GM18951 (cell line): ENCODE results near the gene ERVH48-1.
"Not testable (repeated sequence)": the region's sequence is repeated elsewhere in the genome, so short reads cannot be mapped to it uniquely, and the experiment has no call there.

Source experiments
- POLR2A ChIP-seq: IDR thresholded peaks from 4 replicates; pipeline ENCODE4 v1.6.1; 2011; ENCODE audit warnings: mild to moderate bottlenecking; ENCODE audit not compliant: insufficient read length, insufficient read depth; ENCODE audit errors: extremely low read depth
- in situ Hi-C: fragments of 300-500 bp; cut with MboI; formaldehyde crosslinking; loops from one replicate; pipeline ENCODE4 v1.12.0; 2022; ENCODE audit warnings: low sequenced_read_pairs, mixed read lengths, inconsistent platforms; ENCODE audit not compliant: unreplicated experiment

ERVH48-1 gene

DNA sequence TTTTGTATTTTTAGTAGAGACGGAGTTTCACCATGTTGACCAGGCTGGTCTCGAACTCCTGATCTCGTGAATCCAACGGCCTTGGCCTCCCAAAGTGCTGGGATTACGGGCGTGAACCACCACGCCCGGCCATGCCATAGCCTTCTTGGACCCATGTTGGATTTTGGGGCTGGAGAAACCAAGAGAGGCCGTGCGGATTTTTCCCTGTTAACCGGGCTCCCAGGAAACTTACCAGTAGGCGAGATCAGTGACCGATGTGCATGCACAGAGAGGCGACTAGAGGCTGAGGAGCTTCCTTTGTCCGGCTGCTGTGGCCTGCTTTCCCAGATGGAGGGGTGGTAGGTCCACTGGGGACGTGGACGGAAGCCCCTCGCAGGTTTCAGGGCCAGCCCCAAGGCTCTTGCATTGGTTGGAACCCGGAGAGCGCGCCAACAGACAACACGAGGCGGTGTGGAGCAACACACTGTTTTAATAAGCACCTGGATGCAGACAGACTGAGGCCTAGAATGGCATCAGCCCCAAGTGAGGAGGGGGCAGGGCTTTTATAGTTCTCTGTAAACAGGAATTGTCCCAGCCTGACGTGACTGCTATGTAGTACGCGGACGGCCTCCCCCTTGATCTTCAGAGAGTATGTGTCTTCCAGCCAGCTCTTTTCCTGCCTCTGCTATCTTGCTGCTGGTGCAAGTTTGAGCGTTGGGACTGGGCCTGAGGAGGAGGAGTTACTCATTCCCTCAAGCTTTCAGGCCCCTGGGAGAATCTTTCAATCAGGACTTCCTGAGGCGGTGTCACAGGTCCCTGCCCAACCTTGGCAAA, at the start of gene ERVH48-1:
Gene ERVH48-1 (minus strand): TSS at position 517 of the 813 bp plus-strand sequence. CDS start 6,624 bp downstream, outside the sequence.
- in situ Hi-C loops, result no loop called here
- no peak for TF ChIP-seq POLR2A

DNA sequence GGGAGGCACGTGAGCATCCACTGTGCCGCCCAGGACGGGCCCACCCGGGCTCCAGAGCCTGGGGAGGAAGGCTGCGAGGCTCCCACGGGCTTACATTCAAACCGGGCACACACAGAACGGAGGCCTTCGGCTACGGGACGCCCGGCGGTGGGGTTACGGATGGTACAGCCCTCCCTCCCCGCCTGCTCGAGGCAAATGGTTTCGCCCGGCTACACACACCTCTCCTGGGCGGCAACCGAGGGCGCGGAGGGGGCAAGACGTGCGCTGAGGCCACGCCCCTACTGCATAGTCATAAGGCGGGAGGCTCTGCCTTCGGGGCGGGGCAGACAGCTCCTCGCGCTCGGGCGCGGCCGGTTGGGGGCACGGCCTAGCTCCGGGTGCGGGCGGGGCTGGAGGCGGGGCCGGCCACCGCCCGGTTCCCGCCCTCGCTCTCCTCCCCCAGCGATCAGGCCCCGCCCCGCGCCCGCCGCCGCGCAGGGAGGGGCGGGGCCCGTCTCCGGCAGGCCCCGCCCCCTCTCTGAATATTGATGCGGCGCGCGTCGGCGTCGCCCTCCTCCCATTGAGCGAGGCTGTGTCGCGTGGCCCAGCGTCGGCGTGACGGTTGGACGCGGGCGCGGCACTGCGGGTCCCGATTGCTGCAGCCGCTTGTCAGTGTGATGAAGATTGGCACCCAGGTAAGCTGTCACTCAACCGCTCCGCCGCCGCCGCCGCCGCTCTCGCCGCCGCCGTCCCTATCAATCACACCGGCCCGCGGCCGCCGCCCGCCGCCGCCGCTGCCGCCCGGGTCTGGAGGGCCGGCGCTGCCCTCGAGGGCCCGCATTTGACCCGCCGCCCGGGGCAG, 48.8 kb upstream of the ERVH48-1 start, which contains the start of gene PKNOX1:
Gene PKNOX1 (plus strand): TSS at position 572 of the 841 bp plus-strand sequence. CDS start 29,820 bp downstream, outside the sequence.
- in situ Hi-C loops, result no loop called here
- TF ChIP-seq POLR2A, result peak; percentile 37

GRCh38 chr21:42973309-42973990, 48.0 kb upstream of the ERVH48-1 start:
- TF ChIP-seq POLR2A, result no peak
- in situ Hi-C loops, result no loop called here

DNA sequence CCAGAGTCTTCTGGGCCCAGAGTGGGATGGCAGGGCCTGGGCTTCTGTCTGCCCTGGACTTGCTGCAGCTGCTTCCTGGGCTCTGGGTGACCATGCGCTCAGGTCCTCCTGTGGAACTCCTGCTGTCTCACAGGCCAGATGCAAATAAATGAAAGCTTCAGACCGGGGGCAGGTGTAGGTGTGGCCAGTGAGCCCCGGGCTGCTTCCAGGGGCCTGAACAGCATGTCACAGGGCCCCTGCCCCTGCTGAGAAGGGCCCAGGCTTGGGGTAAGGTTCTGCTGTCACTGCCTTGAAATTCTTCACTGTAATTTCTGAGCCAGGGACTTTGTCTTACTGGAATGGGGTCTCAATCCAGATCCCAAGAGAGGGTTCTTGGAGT, 46.5 kb upstream of the ERVH48-1 start:
- no peak for TF ChIP-seq POLR2A
- in situ Hi-C loops, result no loop called here

GRCh38 chr21:42970946-42971653, 45.7 kb upstream of the ERVH48-1 start:
- TF ChIP-seq POLR2A, result no peak
- in situ Hi-C loops, result no loop called here

DNA sequence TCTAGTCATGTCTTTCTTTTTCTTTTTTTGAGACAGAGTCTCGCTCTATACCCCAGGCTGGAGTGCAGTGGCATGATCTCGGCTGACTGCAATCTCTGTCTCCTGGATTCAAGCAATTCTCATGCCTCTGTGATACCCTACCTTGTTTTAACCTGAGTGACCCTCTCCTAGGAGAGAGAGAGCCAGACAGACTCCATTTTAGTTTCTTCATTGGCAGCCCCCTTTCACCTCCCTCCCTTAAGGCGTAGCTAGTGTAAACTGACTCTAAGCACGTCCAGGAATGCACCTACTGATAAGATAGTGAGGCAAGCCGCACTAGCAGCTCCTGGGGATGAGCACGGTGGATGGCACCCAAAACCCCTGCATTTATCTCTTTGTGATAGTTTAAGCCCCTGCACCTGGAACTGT, 43.8 kb upstream of the ERVH48-1 start:
- in situ Hi-C loops, result no loop called here
- TF ChIP-seq POLR2A, result no peak

DNA sequence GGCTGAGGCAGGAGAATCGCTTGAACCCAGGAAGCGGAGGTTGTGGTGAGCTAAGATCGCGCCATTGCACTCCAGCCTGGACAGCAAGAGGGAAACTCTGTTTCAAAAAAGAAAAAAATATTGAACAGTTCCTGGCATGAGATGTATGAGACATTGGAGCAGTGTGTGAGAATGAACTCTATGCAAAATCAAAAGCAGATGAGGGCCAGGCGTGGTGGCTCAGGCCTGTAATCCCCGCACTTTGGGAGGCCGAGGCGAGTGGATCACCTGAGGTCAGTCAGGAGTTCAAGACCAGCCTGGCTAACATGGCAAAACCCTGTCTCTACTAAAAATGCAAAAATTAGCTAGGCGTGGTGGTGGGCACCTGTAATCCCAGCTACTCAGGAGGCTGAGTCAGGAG, 42.2 kb upstream of the ERVH48-1 start:
- in situ Hi-C loops, result not testable (repeated sequence)

GRCh38 chr21:42965211-42965560, 39.8 kb upstream of the ERVH48-1 start:
- in situ Hi-C loops, result no loop called here
- no peak for TF ChIP-seq POLR2A

DNA sequence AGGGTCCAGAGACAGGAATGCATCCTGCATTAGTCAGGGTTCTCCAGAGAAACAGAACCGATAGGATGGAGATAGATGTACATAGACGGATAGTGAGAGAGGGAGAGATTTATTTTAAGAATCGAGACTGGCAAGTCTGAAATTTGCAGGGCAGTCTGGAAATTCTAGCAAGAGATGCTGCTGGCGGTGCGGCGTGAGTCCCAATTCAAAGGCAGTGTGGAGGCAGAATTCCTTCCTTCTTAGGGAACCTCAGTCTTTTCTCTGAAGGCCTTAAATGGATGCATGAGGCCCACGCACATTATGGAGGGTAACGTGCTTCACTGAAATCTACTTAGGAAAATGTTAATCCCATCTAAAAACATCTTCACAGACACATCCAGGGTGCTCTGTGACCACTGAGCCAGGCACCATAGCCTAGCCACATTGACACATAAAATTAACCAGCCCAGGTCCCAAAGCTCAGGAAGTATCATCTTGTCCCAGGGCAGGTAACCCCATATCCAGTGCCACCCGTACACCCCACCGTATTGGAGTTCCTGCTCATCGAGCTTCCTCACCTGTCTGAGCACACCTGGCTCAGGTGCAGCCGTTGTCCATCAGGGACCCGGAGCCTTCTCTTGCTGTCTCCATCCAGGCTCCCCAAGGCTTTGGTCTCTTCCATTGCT, 39.2 kb upstream of the ERVH48-1 start:
- no peak for TF ChIP-seq POLR2A
- in situ Hi-C loops, result no loop called here

GRCh38 chr21:42964086-42964485, 38.7 kb upstream of the ERVH48-1 start:
- no peak for TF ChIP-seq POLR2A
- in situ Hi-C loops, result no loop called here

DNA sequence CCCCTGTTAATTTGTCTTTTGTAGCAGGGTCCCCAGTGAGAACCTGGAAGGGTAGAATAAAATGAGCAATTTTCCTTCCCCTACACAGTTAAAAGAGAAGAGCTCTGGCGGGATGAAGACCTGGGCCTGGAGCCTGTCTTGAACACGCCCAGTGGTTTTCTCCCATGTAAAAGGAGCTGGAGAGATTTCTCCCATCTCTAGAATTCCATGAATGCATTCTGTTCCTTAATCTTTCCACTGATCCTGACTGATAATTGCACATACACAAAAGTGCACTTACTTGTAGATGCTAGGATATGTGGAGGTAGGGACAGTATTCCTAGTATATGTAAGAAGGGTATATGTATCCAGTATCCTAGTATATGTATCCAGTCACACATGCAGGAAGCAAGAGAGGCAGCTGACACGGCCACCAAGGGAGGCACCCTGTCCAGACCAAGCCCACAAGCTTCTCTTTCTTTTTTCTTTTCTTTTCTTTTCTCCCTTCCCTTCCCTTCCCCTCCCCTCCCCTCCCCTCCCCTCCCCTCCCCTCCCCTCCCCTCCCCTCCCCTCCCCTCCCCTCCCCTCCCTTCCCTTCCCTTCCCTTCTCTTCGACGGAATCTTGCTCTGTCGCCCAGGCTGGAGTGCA, 37.1 kb upstream of the ERVH48-1 start:
- TF ChIP-seq POLR2A, result no peak
- in situ Hi-C loops, result no loop called here

DNA sequence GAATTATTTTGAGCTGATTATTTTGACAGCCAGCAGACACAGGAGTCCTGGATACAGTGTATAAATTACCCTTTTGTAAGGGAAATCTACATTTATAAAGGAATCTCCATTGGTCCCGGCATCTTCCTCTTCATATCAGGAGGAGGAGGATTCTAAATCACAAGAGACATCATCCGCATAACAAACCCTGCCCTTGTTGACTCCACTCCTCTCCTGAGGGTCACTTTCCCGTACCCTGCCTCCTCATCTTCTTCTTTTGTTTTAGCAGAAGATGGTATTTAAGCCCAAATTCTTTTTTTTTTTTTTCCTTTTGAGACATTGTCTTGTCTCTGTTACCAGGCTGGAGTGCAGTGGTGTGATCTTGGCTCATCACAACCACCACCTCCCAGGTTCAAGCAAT, 34.3 kb upstream of the ERVH48-1 start:
- no peak for TF ChIP-seq POLR2A
- in situ Hi-C loops, result no loop called here

DNA sequence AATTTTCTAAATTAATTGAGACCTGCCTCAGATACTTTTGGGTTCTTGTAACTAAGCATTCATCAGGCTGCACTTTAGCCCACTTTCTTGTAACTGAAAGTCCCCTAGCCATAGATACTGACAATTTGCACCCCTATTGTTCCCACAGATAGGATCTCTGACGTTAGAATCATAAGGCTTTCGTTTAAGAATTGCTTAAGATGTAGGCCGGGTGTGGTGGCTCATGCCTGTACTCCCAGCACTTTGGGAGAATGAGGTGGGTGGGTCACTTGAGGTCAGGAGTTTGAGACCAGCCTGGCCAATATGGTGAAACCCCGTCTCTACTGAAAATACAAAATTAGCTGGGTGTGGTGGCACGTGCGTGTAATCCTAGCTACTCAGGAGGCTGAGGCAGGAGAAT, 32.7 kb upstream of the ERVH48-1 start:
- in situ Hi-C loops, result not testable (repeated sequence)
